Smooth muscle cell (in vitro differentiated cells): ENCODE measurements around the gene TARP.

Experiments used
- DNase-seq: peaks from one replicate; lab custom pipeline; 2025; ENCODE audit not compliant: unreplicated experiment; lab: John Stamatoyannopoulos, UW
- H2AFZ ChIP-seq: fragments of 200-600 bp; sonication (generic); 2 replicates; pipeline ENCODE4 v1.6.0; 2016; ENCODE audit warnings: antibody characterized with exemption, low read depth, mild to moderate bottlenecking
- H3F3A ChIP-seq: fragments of 200-600 bp; sonication (generic); 2 replicates; pipeline ENCODE4 v1.6.0; 2017; ENCODE audit warnings: antibody characterized with exemption, low read depth
- H3K27ac ChIP-seq: fragments of 200-600 bp; sonication (generic); 2 replicates; pipeline ENCODE4 v1.5.1; 2016; ENCODE audit warnings: low read depth, mild to moderate bottlenecking
- H3K27me3 ChIP-seq: fragments of 200-600 bp; sonication (generic); 2 replicates; pipeline ENCODE4 v1.6.1; 2016; ENCODE audit warnings: low read depth, mild to moderate bottlenecking
- H3K36me3 ChIP-seq: fragments of 200-600 bp; sonication (generic); 2 replicates; pipeline ENCODE4 v1.5.1; 2016; ENCODE audit warnings: low read depth
- H3K4me1 ChIP-seq: fragments of 200-600 bp; sonication (generic); 2 replicates; pipeline ENCODE4 v1.5.1; 2016; ENCODE audit warnings: low read depth
- H3K4me2 ChIP-seq: fragments of 200-600 bp; sonication (generic); 2 replicates; pipeline ENCODE4 v1.6.0; 2016; ENCODE audit warnings: mild to moderate bottlenecking
- H3K4me3 ChIP-seq: fragments of 200-600 bp; sonication (generic); 2 replicates; pipeline ENCODE4 v1.5.1; 2016; ENCODE audit warnings: mild to moderate bottlenecking
- H3K79me2 ChIP-seq: fragments of 200-600 bp; sonication (generic); 2 replicates; pipeline ENCODE4 v1.6.0; 2016; ENCODE audit warnings: low read depth, mild to moderate bottlenecking
- H3K9ac ChIP-seq: fragments of 200-600 bp; sonication (generic); 2 replicates; pipeline ENCODE4 v1.6.0; 2016; ENCODE audit warnings: low read depth
- H3K9me3 ChIP-seq: fragments of 200-600 bp; sonication (generic); replicated peaks from 2 replicates; pipeline ENCODE4 v1.5.1; 2016; ENCODE audit warnings: low read depth
- H4K20me1 ChIP-seq: fragments of 200-600 bp; sonication (generic); 2 replicates; pipeline ENCODE4 v1.6.0; 2016; ENCODE audit warnings: low read depth
- CTCF ChIP-seq: fragments of 200-600 bp; sonication (generic); IDR thresholded peaks from 2 replicates; pipeline ENCODE4 v1.5.1; 2017; ENCODE audit warnings: borderline replicate concordance, mild to moderate bottlenecking, antibody characterized with exemption; ENCODE audit not compliant: insufficient read depth, poor library complexity, severe bottlenecking
- WGBS: methylation state at CpG from one replicate; pipeline ENCODE4 v1.1.7; 2016; ENCODE audit warnings: low lambda C conversion rate; 5-methylcytosine and 5-hydroxymethylcytosine counted together

The TARP gene

GRCh38 chr7:38308140-38308539 lies 34.7 kb upstream of the TARP start:
- no peaks in the 10 kb centered on the region for H3K27me3 ChIP-seq
- H3K27ac ChIP-seq = no peak overlapping the region
- H3K9me3 ChIP-seq = no peaks in the 10 kb centered on the region
- H3K4me3 ChIP-seq = no peak overlapping the region
- no peak overlapping the region for H2AFZ ChIP-seq
- no peak overlapping the region for H3K9ac ChIP-seq
- H3K4me1 ChIP-seq = no peaks in the 10 kb centered on the region
- H4K20me1 ChIP-seq = no peaks in the 10 kb centered on the region
- no peak for DNase-seq
- H3F3A ChIP-seq = no peaks in the 10 kb centered on the region
- no peaks in the 10 kb centered on the region for H3K36me3 ChIP-seq
- no peak overlapping the region for H3K4me2 ChIP-seq
- no peaks in the 10 kb centered on the region for H3K79me2 ChIP-seq
- TF ChIP-seq CTCF = no peak
- WGBS = 92% methylated on average over 2 of the region's 2 CpGs

DNA sequence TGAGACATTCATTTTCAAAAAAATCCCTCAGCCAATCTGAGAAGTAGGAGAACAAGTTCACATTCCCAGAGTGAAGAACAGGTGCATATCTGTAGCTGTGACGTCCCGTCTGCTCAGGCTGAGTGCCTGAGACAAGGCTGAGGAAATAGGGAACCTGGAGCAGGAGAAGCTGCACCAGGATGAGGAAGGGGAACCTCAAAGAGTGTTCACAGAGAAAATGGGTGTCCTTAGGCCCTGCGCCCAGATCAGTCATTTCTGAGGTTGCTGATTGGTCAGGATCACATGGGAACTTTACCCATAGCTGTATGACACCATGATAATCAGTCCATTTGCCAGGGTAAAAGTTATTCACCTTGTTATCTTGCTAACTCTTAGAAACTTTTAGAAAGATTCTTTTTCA lies 34.2 kb upstream of the TARP start:
- Histone ChIP-seq H4K20me1 (no peaks in the 10 kb centered on the region), H3K4me3 (no peak overlapping the region), H3K9ac (no peak overlapping the region), H3K4me1 (no peaks in the 10 kb centered on the region), H3K9me3 (no peaks in the 10 kb centered on the region), H3K27me3 (no peaks in the 10 kb centered on the region), H2AFZ (no peak overlapping the region), H3K27ac (no peak overlapping the region), H3K4me2 (no peak overlapping the region), H3K36me3 (no peaks in the 10 kb centered on the region), H3F3A (no peaks in the 10 kb centered on the region), H3K79me2 (no peaks in the 10 kb centered on the region)
- no peak for DNase-seq
- 100% methylated on average over 3 of the region's 3 CpGs for WGBS
- no peak for TF ChIP-seq CTCF

GRCh38 chr7:38306914-38307313 lies 33.5 kb upstream of the TARP start:
- no peaks in the 10 kb centered on the region for H3K79me2 ChIP-seq
- 98% methylated on average over 2 of the region's 2 CpGs for WGBS

More at GRCh38 chr7:38306914-38307313, 33.5 kb upstream of the TARP start:
- H3K27me3 ChIP-seq = no peaks in the 10 kb centered on the region
- no peak for DNase-seq
- no peak overlapping the region for H3K9ac ChIP-seq
- no peak for TF ChIP-seq CTCF
- H3K4me1 ChIP-seq = no peaks in the 10 kb centered on the region
- no peak overlapping the region for H3K4me3 ChIP-seq
- H2AFZ ChIP-seq = no peak overlapping the region
- no peaks in the 10 kb centered on the region for H3K9me3 ChIP-seq
- H3K27ac ChIP-seq = no peak overlapping the region
- no peaks in the 10 kb centered on the region for H3F3A ChIP-seq
- H3K4me2 ChIP-seq = no peak overlapping the region
- H4K20me1 ChIP-seq = no peaks in the 10 kb centered on the region
- H3K36me3 ChIP-seq = no peaks in the 10 kb centered on the region
